Measurements from ENCODE around the gene COTL1.
"Not testable (repeated sequence)": the region's sequence is repeated elsewhere in the genome, so short reads cannot be mapped to it uniquely, and the experiment has no call there.

The COTL1 gene

GRCh38 chr16:84528322-84528721 is 89.6 kb downstream of the COTL1 start (continued):
- TF ChIP-seq TSHZ2 (CRISPR knock-in tag; IDR thresholded peaks at IDR 0.05) (no peak), ISL1 (CRISPR knock-in tag; IDR thresholded peaks at IDR 0.05) (no peak), RARB (CRISPR knock-in tag; IDR thresholded peaks at IDR 0.05) (no peak), GLIS3 (CRISPR knock-in tag; IDR thresholded peaks at IDR 0.05) (no peak), CSDC2 (CRISPR knock-in tag; IDR thresholded peaks at IDR 0.05) (no peak), POU6F1 (CRISPR knock-in tag; IDR thresholded peaks at IDR 0.05; ENCODE audit: borderline replicate concordance, low read depth) (no peak), ZFP30 (CRISPR knock-in tag; IDR thresholded peaks at IDR 0.05) (no peak)

GRCh38 chr16:84527532-84528269 is 90.2 kb downstream of the COTL1 start:
- TF ChIP-seq ZNF8 (CRISPR knock-in tag; IDR thresholded peaks at IDR 0.05): no peak
- TF ChIP-seq ZNF70 (CRISPR knock-in tag; IDR thresholded peaks at IDR 0.05): no peak
- TF ChIP-seq CSRNP3 (CRISPR knock-in tag; IDR thresholded peaks at IDR 0.05): no peak
- TF ChIP-seq ISL1 (CRISPR knock-in tag; IDR thresholded peaks at IDR 0.05): no peak
- no peak for TF ChIP-seq PATZ1 (CRISPR knock-in tag; IDR thresholded peaks at IDR 0.05; ENCODE audit: borderline replicate concordance)
- TF ChIP-seq TOX (CRISPR knock-in tag; IDR thresholded peaks at IDR 0.05; ENCODE audit: borderline replicate concordance): no peak
- ATAC-seq: no peak

- TF ChIP-seq PPARA (CRISPR knock-in tag; IDR thresholded peaks at IDR 0.05; ENCODE audit: borderline replicate concordance) (no peak), POU6F1 (CRISPR knock-in tag; IDR thresholded peaks at IDR 0.05; ENCODE audit: borderline replicate concordance, low read depth) (no peak), ZNF565 (CRISPR knock-in tag; conservative IDR thresholded peaks at IDR 0.05; ENCODE audit: low read depth) (no peak), ARNTL (CRISPR knock-in tag; IDR thresholded peaks at IDR 0.05; ENCODE audit: borderline replicate concordance, low read depth) (no peak), ZNF70 (CRISPR knock-in tag; IDR thresholded peaks at IDR 0.05) (no peak), CSRNP3 (CRISPR knock-in tag; IDR thresholded peaks at IDR 0.05) (no peak), TOX (CRISPR knock-in tag; IDR thresholded peaks at IDR 0.05; ENCODE audit: borderline replicate concordance) (no peak), OSR1 (CRISPR knock-in tag; IDR thresholded peaks at IDR 0.05) (no peak), ESRRG (CRISPR knock-in tag; IDR thresholded peaks at IDR 0.05) (no peak)
- ATAC-seq: no peak
Observed at GRCh38 chr16:84526794-84527531, 90.9 kb downstream of the COTL1 start.

GRCh38 chr16:84524941-84525581 is 92.8 kb downstream of the COTL1 start:
- ATAC-seq: not testable (repeated sequence)

Data from SK-N-SH treated with all-trans-retinoic acid at 6 μM for 48 hours (cell line).